HG03520 (cell line): ENCODE measurements around the gene F13A1.
"Not testable (repeated sequence)": the region's sequence is repeated elsewhere in the genome, so short reads cannot be mapped to it uniquely, and the experiment has no call there.

ENCODE experiments used
- ATAC-seq: cut with Tn5 transposase; IDR thresholded peaks from one replicate; pipeline ENCODE4 v1.9.1; 2021; ENCODE audit warnings: mild to moderate bottlenecking, moderate library complexity; ENCODE audit not compliant: unreplicated experiment

Gene F13A1

GRCh38 chr6:6320901-6321300 is 439 bp upstream of the F13A1 start:
- ATAC-seq: no peak

GRCh38 chr6:6317825-6318733 is 2.4 kb downstream of the F13A1 start:
- ATAC-seq: no peak

- ATAC-seq: no peak
Measured at GRCh38 chr6:6317386-6317785, 3.1 kb downstream of the F13A1 start.

GRCh38 chr6:6315660-6316059 is 4.8 kb downstream of the F13A1 start:
- ATAC-seq: no peak

- ATAC-seq: no peak
Measured at GRCh38 chr6:6314596-6314995, 5.9 kb downstream of the F13A1 start.

- no peak for ATAC-seq
Measured at GRCh38 chr6:6312901-6313441, 7.5 kb downstream of the F13A1 start.

- no peak for ATAC-seq
Measured at GRCh38 chr6:6305575-6305974, 14.9 kb downstream of the F13A1 start.

GRCh38 chr6:6300383-6300782 is 20.1 kb downstream of the F13A1 start:
- not testable (repeated sequence) for ATAC-seq

GRCh38 chr6:6293317-6293716 is 27.1 kb downstream of the F13A1 start:
- no peak for ATAC-seq

- no peak for ATAC-seq
Measured at GRCh38 chr6:6287415-6287814, 33.0 kb downstream of the F13A1 start.

- ATAC-seq: no peak
Measured at GRCh38 chr6:6285679-6286078, 34.8 kb downstream of the F13A1 start.

- no peak for ATAC-seq
Measured at GRCh38 chr6:6284221-6284966, 36.1 kb downstream of the F13A1 start.

- ATAC-seq: no peak
Measured at GRCh38 chr6:6283746-6284145, 36.7 kb downstream of the F13A1 start.

- no peak for ATAC-seq
Measured at GRCh38 chr6:6282716-6283115, 37.7 kb downstream of the F13A1 start.

GRCh38 chr6:6277413-6277812 is 43.0 kb downstream of the F13A1 start:
- no peak for ATAC-seq

- no peak for ATAC-seq
Measured at GRCh38 chr6:6270948-6271535, 49.4 kb downstream of the F13A1 start.

GRCh38 chr6:6260196-6260722 is 60.2 kb downstream of the F13A1 start:
- no peak for ATAC-seq

- ATAC-seq: no peak
Measured at GRCh38 chr6:6256886-6257285, 63.6 kb downstream of the F13A1 start.

GRCh38 chr6:6256259-6256658 is 64.2 kb downstream of the F13A1 start:
- ATAC-seq: no peak

- no peak for ATAC-seq
Measured at GRCh38 chr6:6251555-6252280, 68.7 kb downstream of the F13A1 start.

- ATAC-seq: no peak
Measured at GRCh38 chr6:6248651-6249050, 71.8 kb downstream of the F13A1 start.
